GM11168 (cell line): ENCODE measurements around the gene RPL39L.
"Not testable (repeated sequence)": the region's sequence is repeated elsewhere in the genome, so short reads cannot be mapped to it uniquely, and the experiment has no call there.

Source experiments
- in situ Hi-C: fragments of 300-500 bp; cut with MboI; formaldehyde crosslinking; loops from one replicate; pipeline ENCODE4 v1.12.0; 2022; ENCODE audit warnings: low sequenced_read_pairs; ENCODE audit not compliant: unreplicated experiment

RPL39L gene

DNA sequence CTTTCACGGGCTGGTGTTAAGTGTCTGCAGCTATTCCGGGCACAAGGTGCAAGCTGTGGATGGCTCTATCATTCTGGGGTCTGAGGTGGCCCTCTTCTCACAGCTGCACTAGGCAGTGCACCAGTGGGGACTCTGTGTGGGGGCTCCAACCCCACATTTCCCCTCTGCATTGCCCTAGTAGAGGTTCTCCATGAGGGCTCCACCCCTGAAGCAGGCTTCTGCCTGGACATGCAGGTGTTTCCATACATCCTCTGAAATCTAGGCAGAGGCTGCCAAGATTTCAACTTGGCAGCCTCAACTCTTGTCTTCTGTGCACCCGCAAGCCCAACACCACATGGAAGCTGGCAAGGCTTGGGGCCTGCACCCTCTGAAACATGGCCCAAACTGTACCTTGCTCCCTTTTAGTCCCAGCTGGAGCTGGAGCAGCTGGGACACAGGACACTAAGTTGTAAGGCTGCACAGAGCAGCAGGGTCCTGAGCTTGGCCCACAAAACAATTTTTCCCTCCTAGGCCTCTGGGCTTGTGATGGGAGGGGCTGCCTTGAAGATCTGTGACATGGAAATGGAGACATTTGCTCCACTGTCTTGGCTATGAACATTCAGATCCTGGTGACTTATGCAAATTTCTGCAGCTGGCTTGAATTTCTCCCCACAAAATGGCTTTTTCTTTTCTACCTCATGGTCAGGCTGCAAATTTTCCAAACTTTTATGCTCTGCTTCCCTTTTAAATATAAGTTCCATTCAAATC, 6.0 kb upstream of the RPL39L start:
- in situ Hi-C loops = loop anchor here (10.0 kb wide), 1 partner anchor 301 kb away; the partner anchor contains the start of gene ADIPOQ

DNA sequence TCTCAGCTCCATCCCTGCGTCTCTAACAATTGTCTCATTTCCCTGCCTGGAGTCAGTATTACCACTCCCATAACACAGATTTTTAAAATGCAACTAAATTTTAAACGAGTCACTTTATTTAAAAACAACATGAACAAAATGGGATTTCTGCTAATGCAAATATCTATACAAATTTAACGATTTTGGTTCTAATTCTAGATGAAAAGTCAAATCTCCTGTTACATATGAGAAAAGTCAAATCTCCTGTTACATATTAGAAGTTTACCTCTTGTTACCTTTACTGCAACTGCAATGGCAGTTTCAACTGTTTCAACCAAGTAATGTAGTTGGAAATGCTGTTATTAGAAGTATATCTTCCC, 578 bp upstream of the RPL39L start:
- in situ Hi-C loops = loop anchor here (10.0 kb wide), 1 partner anchor 295 kb away; the partner anchor contains the start of gene ADIPOQ

DNA sequence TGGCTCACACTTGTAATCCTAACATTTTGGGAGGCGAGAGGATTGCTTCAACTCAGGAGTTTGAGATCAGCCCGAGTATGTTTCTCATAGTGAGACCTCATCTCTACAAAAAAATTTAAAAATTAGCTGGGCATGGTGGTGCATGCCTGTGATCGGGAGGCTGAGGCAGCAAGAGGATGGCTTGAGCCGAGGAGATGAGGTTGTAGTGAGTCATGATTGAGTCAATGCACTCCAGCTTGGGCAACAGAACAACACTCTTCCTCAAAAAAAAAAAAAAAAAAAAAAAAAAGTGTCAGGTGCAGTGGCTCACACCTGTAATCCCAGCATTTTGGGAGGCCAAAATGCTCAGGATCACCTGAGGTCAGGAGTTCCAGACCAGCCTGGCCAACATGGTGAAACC, 2.4 kb downstream of the RPL39L start:
- in situ Hi-C loops = no loop called here

DNA sequence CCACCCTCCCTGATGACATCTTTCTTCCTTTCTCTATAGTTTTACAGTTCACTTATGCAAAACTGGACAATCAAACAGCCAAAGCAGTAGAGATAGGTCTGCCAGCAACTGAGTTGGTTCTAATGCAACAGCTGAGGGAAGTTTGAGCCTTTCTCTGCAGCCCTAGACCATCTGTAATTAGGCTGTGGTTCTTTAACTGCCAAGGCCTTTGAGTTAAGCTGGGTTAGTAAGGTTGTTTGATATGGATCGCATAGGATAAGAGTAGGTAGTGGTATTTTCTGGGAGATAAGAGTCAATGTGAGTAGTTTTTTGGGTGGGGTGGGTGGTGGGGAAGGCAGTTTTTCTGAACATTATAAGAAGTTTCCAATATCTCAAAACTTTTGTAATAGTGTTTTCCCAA, 3.0 kb downstream of the RPL39L start:
- in situ Hi-C loops = no loop called here

DNA sequence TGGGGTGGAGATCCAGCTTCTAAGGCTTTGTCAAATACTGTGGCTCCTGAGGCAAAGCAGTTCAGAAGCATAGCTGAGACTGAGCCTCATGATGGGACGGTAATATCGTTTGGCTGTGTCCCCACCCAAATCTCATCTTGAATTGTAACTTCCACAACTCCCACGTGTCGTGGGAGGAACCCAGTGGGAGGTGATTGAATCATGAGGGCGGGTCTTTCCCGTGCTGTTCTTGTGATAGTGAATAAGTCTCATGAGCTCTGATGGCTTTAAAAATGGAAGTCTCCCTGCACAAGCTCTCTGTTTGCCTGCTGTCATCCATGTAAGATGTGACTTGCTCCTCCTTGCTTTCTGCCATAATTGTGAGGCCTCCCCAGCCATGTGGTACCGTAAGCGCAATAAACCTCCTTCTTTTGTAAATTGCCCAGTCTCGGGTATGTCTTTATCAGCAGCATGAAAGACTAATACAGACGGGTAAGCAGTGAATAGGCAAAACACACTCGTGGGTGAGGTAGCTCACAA, 4.1 kb downstream of the RPL39L start:
- in situ Hi-C loops = not testable (repeated sequence)

DNA sequence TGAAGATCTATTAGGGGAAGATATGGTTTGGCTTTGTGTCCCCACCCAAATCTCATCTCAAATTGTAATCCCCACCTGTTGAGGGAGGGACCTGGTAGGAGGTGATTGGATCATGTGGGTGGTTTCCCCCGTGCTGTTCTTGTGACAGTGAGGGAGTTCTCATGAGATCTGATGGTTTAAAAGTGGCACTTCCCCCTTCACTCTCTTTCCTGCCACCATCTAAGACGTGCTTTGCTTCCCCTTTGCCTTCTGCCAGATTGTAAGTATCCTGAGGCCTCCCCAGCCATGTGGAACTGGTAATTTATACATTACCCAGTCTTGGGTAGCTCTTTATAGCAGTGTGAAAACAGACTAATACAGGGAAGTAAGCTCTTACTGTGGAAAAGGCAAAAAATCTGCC, 6.1 kb downstream of the RPL39L start:
- in situ Hi-C loops = not testable (repeated sequence)

DNA sequence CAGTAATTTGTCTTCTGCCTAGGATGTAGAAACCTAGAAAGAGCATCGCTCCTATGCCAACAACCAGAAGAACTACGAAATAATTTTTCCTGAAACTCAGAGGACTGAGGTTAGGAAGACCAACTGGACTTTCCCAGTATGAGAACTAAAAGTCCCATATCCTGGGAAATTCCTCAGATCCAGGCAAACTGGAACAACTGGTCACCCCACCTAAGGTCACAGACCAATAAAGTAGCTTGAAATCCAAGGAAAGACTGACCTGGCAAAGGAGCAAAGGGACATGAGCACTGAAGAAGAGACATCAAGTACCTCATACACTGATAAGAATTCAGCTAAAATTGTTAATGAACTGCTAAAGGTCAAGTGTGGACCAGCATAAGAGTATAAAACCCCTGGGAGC, 6.6 kb downstream of the RPL39L start:
- in situ Hi-C loops = no loop called here

DNA sequence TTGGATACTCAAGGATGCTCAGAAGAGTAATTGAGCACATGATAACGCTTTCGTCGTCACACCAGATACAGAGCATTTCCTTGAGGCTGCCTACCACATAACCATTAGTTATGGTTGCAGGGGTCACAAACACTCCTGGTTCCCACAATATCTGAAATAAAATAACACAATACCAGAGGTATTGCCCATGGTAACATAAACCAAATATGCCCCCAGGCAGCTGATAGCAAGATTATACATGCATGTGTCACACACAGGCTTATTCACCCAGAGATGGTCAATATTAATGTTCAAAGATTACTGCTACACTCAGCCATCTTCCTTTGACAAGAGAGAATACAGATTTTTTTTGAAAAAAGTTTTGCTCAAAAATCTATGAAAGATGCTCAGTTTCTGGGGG, 7.3 kb downstream of the RPL39L start:
- in situ Hi-C loops = no loop called here

DNA sequence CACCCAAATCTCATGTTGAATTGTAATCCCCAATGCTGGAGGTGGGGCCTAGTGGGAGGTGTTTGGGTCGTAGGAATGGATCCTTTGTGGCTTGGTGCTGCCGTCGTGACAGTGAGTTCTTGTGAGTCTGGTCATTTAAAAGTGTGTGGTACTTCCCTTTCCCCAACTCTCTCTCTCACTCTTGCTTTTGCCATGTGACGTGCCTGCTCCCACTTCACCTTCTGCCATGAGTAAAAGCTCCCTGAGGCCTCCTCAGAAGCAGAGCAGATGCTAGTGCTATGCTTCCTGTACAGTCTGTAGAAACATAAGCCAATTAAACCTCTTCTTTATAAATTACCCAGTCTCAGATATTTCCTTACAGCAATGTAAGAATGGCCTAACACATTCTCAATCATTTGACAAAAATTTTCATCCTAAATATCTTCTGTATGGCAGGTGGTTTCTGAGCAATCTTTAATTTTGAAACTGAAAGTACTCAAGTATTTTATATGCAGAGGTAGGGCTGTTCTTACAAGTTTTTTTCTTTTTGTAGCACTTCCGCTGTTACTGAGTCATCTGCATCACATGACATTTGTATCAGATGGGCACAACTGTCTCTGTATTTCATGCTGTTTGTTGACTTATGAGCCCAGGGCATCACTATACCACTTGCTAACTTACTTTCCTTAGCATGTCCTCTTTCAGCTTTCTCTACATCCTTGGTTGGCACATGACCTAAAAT, 8.8 kb downstream of the RPL39L start:
- in situ Hi-C loops = no loop called here

DNA sequence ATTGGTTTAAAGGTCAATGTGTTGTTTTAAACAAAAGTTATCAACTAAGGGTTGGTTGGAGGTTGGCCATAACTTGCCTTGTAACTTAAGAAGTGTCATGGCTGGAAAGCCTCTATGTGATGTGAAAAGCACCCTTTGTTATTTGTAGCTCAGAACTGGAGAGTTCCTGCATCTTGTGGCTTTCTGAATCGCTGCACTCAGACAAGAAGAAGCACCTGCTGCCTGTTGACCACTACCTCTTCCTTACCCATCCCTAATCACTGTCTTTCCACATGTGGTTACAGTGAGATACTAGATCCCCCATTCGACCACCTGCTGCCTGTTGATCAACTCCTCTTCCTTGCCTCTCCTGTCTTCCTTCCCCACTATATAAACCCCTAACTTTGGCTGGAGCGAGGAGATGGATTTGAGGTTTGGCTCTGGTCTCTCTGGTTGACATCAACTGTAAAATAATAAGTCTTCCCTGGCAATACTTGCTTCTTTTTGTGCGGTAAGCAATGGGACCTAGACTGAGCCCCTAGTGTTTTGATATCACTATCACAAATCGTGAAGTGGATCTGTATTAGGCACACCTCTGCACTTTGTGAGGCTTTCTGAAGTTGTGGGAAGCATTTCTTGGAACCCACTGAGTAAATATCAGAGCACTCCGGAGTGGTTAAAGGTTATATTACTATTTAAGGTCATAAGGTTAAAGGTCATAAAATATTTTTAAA, 13.8 kb downstream of the RPL39L start:
- in situ Hi-C loops = no loop called here

DNA sequence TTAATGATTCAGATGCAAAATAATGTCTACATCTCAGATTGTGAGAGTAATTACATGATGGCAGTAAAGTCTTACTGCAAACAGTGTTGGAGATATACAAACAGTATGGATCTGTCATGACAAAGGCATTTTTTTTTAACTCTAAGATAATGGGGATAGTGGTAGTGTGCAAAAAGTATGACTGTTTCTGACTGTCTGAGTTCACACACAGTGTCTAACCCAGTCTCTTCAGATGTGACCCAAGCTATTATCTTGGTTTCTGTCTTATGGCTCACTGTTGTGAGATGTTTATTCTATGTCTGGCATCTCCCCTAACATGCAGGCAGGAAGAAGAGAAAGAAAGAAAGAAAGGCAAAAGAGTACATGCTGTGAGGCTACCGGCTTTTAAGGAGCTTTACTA, 17.0 kb downstream of the RPL39L start:
- in situ Hi-C loops = no loop called here

DNA sequence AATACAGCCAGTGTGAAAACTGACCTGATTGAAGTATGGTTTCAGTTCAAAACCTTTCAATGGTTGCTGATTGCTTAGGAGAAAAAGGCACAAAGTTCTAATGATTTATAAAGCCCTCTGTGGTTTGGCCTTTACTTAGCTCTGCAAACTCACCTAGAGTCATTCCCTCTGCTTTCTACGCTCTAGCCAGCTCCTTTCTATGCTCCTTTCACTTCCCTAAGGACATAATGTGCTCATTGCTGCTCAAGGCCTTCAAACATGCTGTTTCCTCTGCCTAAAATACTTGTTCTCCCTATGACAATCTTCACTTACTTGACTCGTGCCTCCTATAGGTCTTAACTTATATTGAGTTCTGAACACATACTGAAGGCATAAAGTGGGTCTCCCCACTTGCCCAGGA, 19.0 kb downstream of the RPL39L start:
- in situ Hi-C loops = no loop called here

DNA sequence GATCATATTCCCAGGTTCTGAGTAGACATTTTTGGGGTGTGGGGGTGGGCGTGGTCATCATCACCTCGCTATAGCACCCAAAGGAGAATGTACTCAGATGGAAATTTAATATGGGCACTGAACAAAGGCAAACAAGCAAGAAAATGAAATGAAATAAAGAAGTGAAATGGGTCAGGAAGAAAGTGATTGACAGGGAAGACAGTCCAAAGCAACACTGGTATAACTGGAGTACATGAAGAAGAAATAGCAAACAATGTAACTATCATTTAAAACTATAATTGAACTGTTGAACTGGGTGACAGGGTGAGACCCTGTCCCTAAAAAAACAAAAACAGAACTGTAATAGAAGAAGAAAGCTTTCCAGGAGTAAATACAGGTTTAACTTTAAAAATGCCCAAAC, 24.8 kb downstream of the RPL39L start:
- in situ Hi-C loops = loop anchor here (10.0 kb wide), 1 partner anchor 50 kb away; no protein-coding TSS in a partner anchor

DNA sequence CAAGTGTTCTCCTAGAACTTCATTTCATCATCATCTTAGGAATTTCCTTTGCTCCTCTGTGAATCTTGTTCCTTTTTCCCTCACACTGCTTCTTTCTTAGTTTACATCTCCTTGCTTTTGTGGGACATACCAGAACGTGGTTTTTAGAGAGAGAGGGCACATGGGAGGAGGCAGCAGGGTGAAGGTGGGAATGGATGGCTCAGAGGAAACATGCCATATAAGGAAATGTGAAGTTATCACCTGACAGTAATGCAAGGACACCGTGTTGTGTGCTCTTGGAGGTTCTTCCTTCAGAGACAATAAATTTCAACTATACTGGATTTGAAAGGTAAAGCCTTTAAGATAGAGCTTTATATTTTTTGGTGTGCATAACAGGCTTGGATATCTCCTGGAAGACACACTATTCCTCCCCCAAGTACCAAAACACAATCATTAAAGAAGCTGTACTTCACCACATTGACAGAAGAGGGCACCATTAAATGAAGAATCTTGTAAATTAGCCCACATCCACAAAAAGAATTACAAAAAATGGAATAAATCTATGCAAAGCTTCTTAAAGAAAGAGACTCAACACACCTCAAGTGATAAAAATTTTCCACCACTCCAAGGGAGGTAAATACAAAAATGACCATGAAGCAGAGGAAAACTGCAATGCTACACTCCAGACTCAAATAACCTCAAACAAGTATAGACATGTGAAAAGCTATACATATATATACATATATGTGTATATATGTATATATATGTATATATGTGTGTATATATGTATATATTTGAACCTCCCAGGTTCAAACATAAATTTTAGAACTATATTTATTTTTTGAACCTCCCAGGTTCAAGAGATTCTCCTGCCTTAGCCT, 26.1 kb downstream of the RPL39L start:
- in situ Hi-C loops = loop anchor here (10.0 kb wide), 1 partner anchor 52 kb away; no protein-coding TSS in a partner anchor

DNA sequence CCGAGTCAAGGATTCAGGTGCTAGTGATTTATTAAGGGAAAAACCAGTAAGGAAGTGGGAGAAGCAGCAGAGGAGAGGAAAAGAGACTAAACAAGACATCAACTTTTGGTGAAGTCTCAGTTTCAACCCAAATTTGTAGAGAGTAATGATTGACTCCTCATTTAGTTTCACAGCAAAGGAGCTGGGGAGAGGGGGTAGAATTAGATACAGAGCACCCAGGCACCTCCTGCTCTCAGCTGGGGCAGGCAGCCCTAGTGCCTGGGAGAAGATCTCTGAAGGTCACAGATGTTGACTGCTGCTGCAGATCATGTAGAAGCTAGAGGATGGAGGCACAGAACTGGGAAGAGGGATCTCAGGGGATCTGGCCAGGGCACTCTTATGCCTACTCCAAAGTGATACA, 29.1 kb downstream of the RPL39L start:
- in situ Hi-C loops = loop anchor here (10.0 kb wide), 1 partner anchor 55 kb away; no protein-coding TSS in a partner anchor

DNA sequence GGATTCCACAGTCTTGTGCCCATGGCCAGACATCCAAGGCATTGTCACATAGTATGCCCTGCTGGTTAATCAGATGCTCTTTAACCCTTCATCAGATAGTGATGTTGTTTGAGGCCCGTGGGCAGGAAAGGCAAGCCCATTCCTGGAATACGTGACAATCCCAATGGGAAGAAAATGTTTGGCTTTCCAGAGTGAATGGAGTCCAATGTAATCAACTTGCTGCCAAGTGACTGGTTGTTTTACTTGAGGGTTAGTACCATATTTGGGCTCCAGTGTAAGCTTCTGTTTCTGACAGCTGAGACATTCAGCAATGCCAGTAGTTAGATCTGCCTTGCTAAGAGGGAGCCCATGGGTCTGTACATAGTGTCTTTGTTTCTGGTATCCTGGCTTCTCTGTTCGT, 31.3 kb downstream of the RPL39L start:
- in situ Hi-C loops = no loop called here

DNA sequence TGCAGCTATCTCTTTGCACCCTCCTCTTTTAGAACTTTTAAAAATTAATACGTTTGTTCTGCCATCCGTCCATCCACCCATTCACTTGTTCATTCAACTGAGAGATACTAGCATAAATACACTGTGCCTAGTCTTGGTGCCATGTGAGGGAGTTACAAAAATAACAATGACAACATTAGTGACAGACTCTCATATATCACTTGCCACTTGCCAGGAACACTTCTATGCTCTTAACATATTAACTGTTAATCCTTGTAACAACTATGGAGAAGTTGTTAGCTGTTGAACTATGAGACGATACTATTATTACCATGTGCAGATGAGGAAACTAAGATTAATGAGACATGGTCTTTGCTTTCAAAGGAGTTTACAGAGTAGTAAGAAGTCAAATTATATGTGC, 33.6 kb downstream of the RPL39L start:
- in situ Hi-C loops = no loop called here

DNA sequence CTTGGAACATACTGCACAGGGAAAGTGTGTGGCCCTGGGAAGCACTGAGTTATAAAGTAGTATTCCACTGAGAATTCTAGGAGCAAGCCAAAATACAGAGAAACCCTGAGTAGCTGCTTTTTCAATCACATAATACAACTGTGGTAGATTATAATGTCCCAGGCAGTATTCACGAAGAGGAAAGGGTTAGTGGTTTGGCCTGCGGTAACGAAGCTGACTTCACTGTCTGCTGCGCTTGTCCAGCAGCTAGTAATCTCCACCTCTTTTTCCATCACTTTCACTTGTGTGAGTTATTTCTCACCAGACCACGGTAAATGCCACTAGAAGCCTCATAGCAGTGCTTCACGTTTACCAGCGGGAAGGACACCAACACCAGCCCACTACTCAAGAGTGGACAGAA, 34.4 kb downstream of the RPL39L start:
- in situ Hi-C loops = no loop called here

DNA sequence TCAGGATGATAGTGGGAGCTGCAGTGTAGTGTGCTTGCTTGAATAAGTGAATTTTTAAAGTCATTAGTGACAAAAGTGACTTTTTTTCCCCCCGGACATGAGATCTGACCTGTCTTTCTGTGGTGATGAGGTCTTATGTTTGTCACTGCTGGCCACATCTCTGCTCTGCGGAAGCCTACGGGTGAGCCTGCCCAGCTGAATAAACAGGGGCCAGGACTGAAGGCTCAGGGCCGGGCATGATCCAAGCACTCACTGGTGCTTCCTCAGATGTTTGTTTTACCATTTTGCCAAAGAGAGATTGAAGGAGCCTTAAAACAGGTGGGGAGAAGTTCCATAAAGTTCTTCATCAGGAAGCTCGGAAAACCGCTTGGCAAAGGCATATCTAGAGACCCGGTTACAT, 35.0 kb downstream of the RPL39L start:
- in situ Hi-C loops = no loop called here

DNA sequence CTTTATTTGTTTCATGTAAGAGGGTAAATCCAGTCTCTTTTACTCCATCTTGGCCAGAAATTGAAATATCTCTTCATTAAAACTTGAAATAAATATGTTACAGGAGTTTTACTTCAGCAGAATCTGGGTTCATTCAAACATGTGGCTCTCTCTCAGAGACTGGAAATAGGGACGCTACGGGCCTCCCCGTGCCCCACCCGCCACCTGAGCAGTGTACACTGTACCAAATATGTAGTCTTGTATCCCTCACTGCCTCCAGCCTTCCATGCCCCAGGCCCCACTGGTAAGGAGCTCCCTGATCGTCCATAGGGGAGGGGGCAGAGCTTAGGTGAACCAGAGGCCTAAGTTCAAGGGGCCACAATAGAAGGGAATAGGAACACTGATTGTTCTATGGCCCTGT, 36.0 kb downstream of the RPL39L start:
- in situ Hi-C loops = no loop called here
